HEK293T (cell line): Measurements from ENCODE around the gene TNFRSF21.

Source experiments
- CTCF ChIA-PET: fragments of 350-600 bp; formaldehyde crosslinking; extraction: SDS; loops from one replicate; lab custom pipeline; 2021; ENCODE audit warnings: antibody characterized with exemption, inconsistent platforms; lab: Yijun Ruan, JAX
- POLR2A ChIA-PET: fragments of 350-600 bp; formaldehyde crosslinking; extraction: SDS; loops from one replicate; lab custom pipeline; 2020; ENCODE audit warnings: antibody characterized with exemption, inconsistent platforms; lab: Yijun Ruan, JAX
- DNase-seq: peaks from one replicate; pipeline ENCODE4 v3.0.0; 2012; ENCODE audit warnings: mixed read lengths; ENCODE audit errors: extremely low spot score
- ARNT ChIP-seq: fragments of 450-650 bp; IDR thresholded peaks from 2 replicates; pipeline ENCODE4 v1.6.1; 2017; ENCODE audit warnings: mild to moderate bottlenecking
- BHLHE40 ChIP-seq: fragments of 450-650 bp; IDR thresholded peaks from 2 replicates; pipeline ENCODE4 v1.6.1; 2016; ENCODE audit warnings: mild to moderate bottlenecking, moderate library complexity, borderline replicate concordance
- CTBP1 ChIP-seq: fragments of 450-650 bp; IDR thresholded peaks from 2 replicates; pipeline ENCODE4 v1.6.1; 2016; ENCODE audit warnings: borderline replicate concordance
- ELF4 ChIP-seq: fragments of 450-650 bp; IDR thresholded peaks from 2 replicates; pipeline ENCODE4 v1.6.1; 2017; ENCODE audit warnings: antibody characterized with exemption
- FOXA1 ChIP-seq: fragments of 450-650 bp; IDR thresholded peaks from 2 replicates; pipeline ENCODE4 v1.6.1; 2016; ENCODE audit warnings: mild to moderate bottlenecking
- FOXK2 ChIP-seq: fragments of 450-650 bp; IDR thresholded peaks from 2 replicates; pipeline ENCODE4 v1.6.1; 2016; ENCODE audit warnings: mild to moderate bottlenecking
- FOXM1 ChIP-seq: fragments of 450-650 bp; IDR thresholded peaks from 2 replicates; pipeline ENCODE4 v1.6.1; 2017; ENCODE audit warnings: mild to moderate bottlenecking, borderline replicate concordance
- HDGF ChIP-seq: fragments of 450-650 bp; IDR thresholded peaks from 2 replicates; pipeline ENCODE4 v1.6.1; 2017; ENCODE audit warnings: antibody characterized with exemption, borderline replicate concordance
- L3MBTL2 ChIP-seq: fragments of 450-650 bp; conservative IDR thresholded peaks from 2 replicates; pipeline ENCODE4 v1.6.1; 2016; ENCODE audit warnings: mild to moderate bottlenecking
- LEF1 ChIP-seq: fragments of 450-650 bp; IDR thresholded peaks from 2 replicates; pipeline ENCODE4 v1.6.1; 2017; ENCODE audit warnings: mild to moderate bottlenecking, borderline replicate concordance
- NFRKB ChIP-seq: fragments of 450-650 bp; IDR thresholded peaks from 2 replicates; pipeline ENCODE4 v1.6.1; 2016; ENCODE audit warnings: mild to moderate bottlenecking, moderate library complexity
- SP1 ChIP-seq: fragments of 450-650 bp; IDR thresholded peaks from 2 replicates; pipeline ENCODE4 v1.6.1; 2017
- SUZ12 ChIP-seq: fragments of 450-650 bp; IDR thresholded peaks from 2 replicates; pipeline ENCODE4 v1.6.1; 2016; ENCODE audit warnings: mild to moderate bottlenecking
- TARDBP ChIP-seq: fragments of 450-650 bp; IDR thresholded peaks from 2 replicates; pipeline ENCODE4 v1.6.1; 2016
- ZNF384 ChIP-seq: fragments of 450-650 bp; IDR thresholded peaks from 2 replicates; pipeline ENCODE4 v1.6.1; 2016
- TF ChIP-seq, protein P1 (sequence below): fragments of 450-650 bp; IDR thresholded peaks from 2 replicates; pipeline ENCODE4 v1.6.1; 2016

Gene TNFRSF21

DNA sequence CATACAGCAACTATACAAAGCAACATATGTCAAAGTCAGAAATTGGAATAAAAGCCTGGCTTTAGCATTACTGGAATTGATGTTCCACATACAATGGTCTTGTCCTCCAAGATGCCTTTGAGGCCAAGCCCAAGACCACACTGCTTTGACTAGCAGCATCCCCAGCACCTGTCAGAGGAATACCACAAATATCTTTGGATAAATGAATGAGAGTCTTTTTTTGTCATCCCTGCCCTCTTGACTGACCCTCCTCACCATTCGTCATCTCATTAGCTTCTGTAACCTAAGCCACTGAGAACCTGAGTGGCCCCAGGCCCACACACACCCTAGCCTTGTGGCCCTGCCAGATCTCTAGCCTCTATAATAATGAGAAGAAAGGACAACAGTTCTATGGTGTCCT is 48.5 kb downstream of the TNFRSF21 start:
- DNase-seq, result no peak
- POLR2A ChIA-PET, result no interaction called here
- no peak for TF ChIP-seq ARNT
- TF ChIP-seq FOXK2, result no peak
- TF ChIP-seq ELF4, result no peak
- no peak for TF ChIP-seq HDGF
- TF ChIP-seq FOXA1, result no peak
- TF ChIP-seq L3MBTL2, result no peak
- no peak for TF ChIP-seq LEF1
- TF ChIP-seq, protein P1, sequence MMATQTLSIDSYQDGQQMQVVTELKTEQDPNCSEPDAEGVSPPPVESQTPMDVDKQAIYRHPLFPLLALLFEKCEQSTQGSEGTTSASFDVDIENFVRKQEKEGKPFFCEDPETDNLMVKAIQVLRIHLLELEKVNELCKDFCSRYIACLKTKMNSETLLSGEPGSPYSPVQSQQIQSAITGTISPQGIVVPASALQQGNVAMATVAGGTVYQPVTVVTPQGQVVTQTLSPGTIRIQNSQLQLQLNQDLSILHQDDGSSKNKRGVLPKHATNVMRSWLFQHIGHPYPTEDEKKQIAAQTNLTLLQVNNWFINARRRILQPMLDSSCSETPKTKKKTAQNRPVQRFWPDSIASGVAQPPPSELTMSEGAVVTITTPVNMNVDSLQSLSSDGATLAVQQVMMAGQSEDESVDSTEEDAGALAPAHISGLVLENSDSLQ, result no peak
- CTCF ChIA-PET, result no interaction called here

DNA sequence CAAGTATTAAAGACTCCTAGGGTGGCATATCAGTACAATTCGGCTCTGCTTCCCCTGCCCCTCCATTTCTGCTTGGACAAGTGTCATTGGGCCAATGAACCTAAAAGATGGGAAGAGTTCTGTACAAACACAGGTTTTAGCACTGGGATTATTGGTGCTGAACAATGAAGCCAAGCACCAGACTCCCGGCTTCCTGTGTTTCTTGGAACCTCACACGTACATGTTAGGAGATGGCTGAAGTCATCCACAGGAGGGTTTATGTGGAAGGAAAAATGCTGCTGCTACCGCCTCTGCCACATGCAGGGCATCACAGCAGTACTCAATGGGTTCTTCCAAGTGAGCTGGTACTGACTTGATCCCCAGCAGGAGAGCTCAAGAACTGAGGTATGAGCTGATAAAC is 49.7 kb downstream of the TNFRSF21 start:
- no peak for DNase-seq
- CTCF ChIA-PET, result interaction anchor here (0.6 kb wide), 1 partner anchor 11 kb away, joined by 4 read pairs; no protein-coding TSS in a partner anchor
- POLR2A ChIA-PET, result no interaction called here
- TF ChIP-seq LEF1 (no peak), ELF4 (no peak), HDGF (no peak), NFRKB (no peak), CTBP1 (no peak), SP1 (no peak), ARNT (no peak), TARDBP (no peak), FOXM1 (no peak), SUZ12 (no peak), ZNF384 (no peak), FOXK2 (no peak), L3MBTL2 (no peak), FOXA1 (no peak)
- TF ChIP-seq, protein P1, result no peak

DNA sequence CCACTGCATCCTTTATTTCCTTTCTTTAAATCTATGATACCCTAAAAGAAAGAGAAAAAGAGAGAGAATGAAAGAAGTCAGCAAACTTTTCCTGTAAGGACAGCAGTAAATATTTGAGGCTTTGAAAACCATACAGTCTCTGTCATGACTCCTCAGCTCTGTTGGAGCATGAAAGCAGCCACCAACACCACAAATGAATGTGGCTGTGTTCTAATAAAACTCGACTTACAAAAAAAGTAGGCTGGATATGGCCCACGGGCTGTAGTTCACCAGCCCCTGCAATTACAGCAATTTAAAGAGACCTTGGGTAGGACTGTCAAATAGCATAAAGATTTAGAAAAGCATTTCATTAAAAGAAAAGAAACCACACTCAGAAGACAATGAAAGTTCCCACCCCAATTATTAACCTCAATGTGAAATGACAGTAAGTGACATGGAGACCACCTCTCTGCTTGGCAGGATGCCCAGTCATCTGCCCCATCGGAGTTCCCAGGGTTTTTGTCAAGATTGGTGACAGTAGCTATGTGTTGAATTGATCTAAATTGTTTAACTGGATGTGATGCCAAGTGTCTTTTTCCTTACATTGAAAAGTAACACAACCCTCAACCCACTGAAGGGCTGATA is 50.9 kb downstream of the TNFRSF21 start:
- ChIA-PET POLR2A (no interaction called here), CTCF (no interaction called here)
- TF ChIP-seq FOXA1, result no peak
- TF ChIP-seq LEF1, result no peak
- TF ChIP-seq HDGF, result no peak
- TF ChIP-seq ELF4, result no peak
- TF ChIP-seq ARNT, result no peak
- TF ChIP-seq CTBP1, result no peak
- no peak for TF ChIP-seq FOXK2
- no peak for TF ChIP-seq NFRKB
- TF ChIP-seq BHLHE40, result no peak
- TF ChIP-seq ZNF384, result no peak
- TF ChIP-seq TARDBP, result no peak
- no peak for TF ChIP-seq SP1
- TF ChIP-seq FOXM1, result no peak
- no peak for TF ChIP-seq SUZ12
- TF ChIP-seq L3MBTL2, result no peak
- DNase-seq, result no peak

DNA sequence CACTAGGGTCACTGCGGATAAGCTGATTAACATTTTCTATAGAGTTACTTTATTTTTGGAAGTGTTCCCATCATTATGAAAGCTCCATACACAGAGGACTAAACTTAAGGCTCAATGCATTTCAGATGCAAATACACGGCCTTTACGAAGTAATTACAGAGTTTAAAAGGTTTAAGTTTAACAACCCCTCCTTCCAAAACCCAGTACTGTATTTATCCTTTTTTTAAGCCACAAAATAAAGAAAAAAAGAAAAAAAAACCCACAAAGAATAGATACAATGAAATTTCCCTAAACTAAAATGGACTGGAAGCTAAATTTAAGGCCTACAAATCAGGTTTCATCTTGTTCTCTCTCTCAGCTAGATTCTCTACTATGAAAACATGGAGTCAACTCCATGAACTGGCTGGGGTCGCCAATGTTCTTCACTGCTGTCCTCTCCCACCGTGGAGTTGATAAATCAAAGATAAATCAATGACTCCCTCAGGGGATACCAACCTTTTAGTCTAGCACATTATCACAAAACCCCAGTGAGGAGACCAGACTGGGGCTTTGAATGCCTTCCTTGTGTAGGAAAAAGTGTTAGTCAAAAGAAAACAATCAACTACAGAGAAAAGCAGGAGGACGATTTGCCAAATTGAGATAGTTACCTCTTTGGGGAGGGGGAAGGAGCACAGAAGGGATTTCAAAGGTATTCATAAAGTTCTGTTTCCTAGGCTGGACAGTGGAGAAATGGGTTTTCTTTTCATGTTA is 52.5 kb downstream of the TNFRSF21 start:
- ChIA-PET POLR2A (no interaction called here), CTCF (no interaction called here)

DNA sequence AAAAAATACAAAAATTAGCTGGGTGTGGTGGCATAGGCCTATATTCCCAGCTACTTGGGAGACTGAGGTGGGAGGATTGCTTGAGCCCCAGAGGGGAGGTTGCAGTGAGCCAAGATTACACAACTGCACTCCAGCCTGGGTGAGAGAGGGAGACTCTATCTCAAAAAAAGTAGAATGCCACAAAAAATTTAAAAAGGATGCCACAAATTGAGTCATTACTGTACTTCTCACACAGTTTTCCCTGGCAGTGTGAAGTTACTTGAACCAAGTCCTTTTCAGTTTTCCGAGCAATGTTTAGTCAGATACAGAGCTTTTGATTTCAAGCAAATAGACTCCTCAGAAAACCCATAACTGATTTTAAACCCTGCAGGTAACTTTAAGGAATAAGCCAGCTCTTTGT is 53.3 kb downstream of the TNFRSF21 start:
- CTCF ChIA-PET, result no interaction called here
- DNase-seq, result no peak
- POLR2A ChIA-PET, result no interaction called here
- TF ChIP-seq TARDBP, result no peak
- TF ChIP-seq L3MBTL2, result no peak

More for the DNA sequence above, 52.5 kb downstream of the TNFRSF21 start:
- no peak for TF ChIP-seq ARNT
- TF ChIP-seq BHLHE40, result no peak
- no peak for TF ChIP-seq TARDBP
- no peak for TF ChIP-seq L3MBTL2
- TF ChIP-seq, protein P1, result no peak
- no peak for TF ChIP-seq ELF4
- TF ChIP-seq FOXM1, result no peak
- no peak for DNase-seq

DNA sequence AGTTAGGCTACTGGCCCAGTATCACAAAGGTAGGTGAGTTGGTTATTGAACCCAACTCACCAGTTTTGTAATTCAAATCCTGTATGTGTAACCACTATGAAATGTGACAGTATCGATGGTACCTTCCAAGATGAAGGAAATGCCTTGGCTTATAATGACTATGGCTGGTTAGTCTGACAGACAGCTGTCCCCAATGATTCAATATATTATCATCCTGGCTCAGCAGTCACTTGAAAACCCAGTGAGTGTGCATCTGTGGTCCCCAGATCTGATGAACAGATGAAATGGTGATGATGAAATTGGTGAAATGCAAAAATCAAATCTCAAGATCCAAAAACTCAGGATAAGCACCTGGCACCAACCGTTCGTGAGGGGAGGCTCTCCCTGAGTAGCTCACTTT is 54.8 kb downstream of the TNFRSF21 start:
- ChIA-PET POLR2A (no interaction called here), CTCF (interaction anchor here (1.0 kb wide), 1 partner anchor 10 kb away, joined by 3 read pairs; no protein-coding TSS in a partner anchor)
- TF ChIP-seq LEF1 (no peak), NFRKB (no peak), ZNF384 (no peak), L3MBTL2 (no peak), FOXK2 (no peak), CTBP1 (no peak), HDGF (no peak)
- DNase-seq, result no peak
